ENCODE measurements around the gene NANS.

DNA sequence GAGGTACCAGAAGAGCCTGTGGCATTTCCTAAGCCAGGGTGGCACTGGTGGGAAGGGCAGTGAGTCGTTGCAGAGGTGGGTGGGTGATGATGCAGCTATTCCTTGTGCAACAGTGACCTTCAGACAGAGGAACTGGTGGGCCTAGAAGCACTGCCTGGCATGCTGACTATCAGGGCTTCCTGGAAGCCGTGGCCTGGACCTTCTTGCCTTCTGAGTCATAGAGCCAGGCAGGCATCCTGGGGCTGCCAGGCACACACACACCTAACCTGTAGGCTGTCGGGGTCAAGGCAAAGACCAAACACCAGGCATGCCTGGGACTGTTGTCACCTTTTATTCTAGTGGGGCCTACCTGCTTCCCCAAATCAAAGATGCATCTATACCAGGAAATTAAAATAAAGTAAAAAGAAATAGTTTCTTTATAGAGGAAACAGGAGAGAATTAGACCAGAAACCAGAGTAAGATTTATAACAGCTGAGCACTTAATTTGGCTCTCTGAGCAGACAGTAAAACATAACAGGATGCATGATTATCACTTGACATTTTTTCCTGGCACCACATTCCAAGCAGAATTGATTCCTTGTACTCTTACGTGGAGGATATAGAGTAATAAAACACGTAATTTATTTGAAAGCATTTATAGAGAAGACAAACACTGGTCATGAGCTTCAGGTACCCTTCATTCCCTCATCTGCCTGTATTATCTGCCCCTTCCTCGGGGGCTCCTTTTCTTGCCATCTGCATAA, 25.1 kb downstream of the NANS start:
- TF ChIP-seq REST (IDR thresholded peaks at IDR 0.05): no peak
- peak; percentile 90 for TF ChIP-seq MAX (IDR thresholded peaks at IDR 0.05)
- TF ChIP-seq CTCF (IDR thresholded peaks at IDR 0.05; ENCODE audit: low read depth, low read length, missing input control): no peak
- TF ChIP-seq FOXA2 (IDR thresholded peaks at IDR 0.05): no peak
